SW 1271 (cell line): ENCODE results near the gene TMEM135.
"Not testable (repeated sequence)": the region's sequence is repeated elsewhere in the genome, so short reads cannot be mapped to it uniquely, and the experiment has no call there.

Experiments
- DNase-seq, 2 experiments: peaks; one replicate each; lab custom pipeline; 2025; lab: John Stamatoyannopoulos, UW

Gene TMEM135

GRCh38 chr11:87076874-87077429 lies 39.2 kb downstream of the TMEM135 start:
- no peak for DNase-seq

- no peak for DNase-seq
Observed at GRCh38 chr11:87081358-87081757, 43.6 kb downstream of the TMEM135 start.

GRCh38 chr11:87082590-87082989 lies 44.9 kb downstream of the TMEM135 start:
- DNase-seq, result no peak

GRCh38 chr11:87083029-87083428 lies 45.3 kb downstream of the TMEM135 start:
- DNase-seq, result no peak

GRCh38 chr11:87092159-87092558 lies 54.4 kb downstream of the TMEM135 start:
- no peak for DNase-seq

GRCh38 chr11:87092567-87092966 lies 54.8 kb downstream of the TMEM135 start:
- DNase-seq, result no peak

- DNase-seq, result peak in 1 of 2 experiments; percentile 43
Observed at GRCh38 chr11:87097582-87097981, 59.8 kb downstream of the TMEM135 start.

GRCh38 chr11:87101956-87102580 lies 64.3 kb downstream of the TMEM135 start:
- DNase-seq, result no peak

- not testable (repeated sequence) for DNase-seq
Observed at GRCh38 chr11:87105826-87106225, 68.1 kb downstream of the TMEM135 start.

- not testable (repeated sequence) for DNase-seq
Observed at GRCh38 chr11:87107379-87107778, 69.6 kb downstream of the TMEM135 start.

GRCh38 chr11:87110443-87111131 lies 72.9 kb downstream of the TMEM135 start:
- no peak for DNase-seq

GRCh38 chr11:87114093-87114492 lies 76.4 kb downstream of the TMEM135 start:
- DNase-seq, result no peak

GRCh38 chr11:87116185-87116584 lies 78.5 kb downstream of the TMEM135 start:
- DNase-seq, result no peak

- DNase-seq, result no peak
Observed at GRCh38 chr11:87120937-87121336, 83.2 kb downstream of the TMEM135 start.

- DNase-seq, result no peak
Observed at GRCh38 chr11:87122852-87123251, 85.1 kb downstream of the TMEM135 start.

- no peak for DNase-seq
Observed at GRCh38 chr11:87125257-87125656, 87.5 kb downstream of the TMEM135 start.

- DNase-seq, result no peak
Observed at GRCh38 chr11:87127101-87127500, 89.4 kb downstream of the TMEM135 start.

- no peak for DNase-seq
Observed at GRCh38 chr11:87128372-87128771, 90.6 kb downstream of the TMEM135 start.

GRCh38 chr11:87134524-87135106 lies 96.9 kb downstream of the TMEM135 start:
- no peak for DNase-seq

- DNase-seq, result no peak
Observed at GRCh38 chr11:87136236-87136635, 98.5 kb downstream of the TMEM135 start.

GRCh38 chr11:87137711-87138110 lies 100.0 kb downstream of the TMEM135 start:
- DNase-seq, result no peak

- DNase-seq, result no peak
Observed at GRCh38 chr11:87139475-87139874, 101.7 kb downstream of the TMEM135 start.

- no peak for DNase-seq
Observed at GRCh38 chr11:87141322-87141721, 103.6 kb downstream of the TMEM135 start.
